ENCODE data around the gene DELE1. TPM values are rescaled to one million over a fixed set of nuclear protein-coding genes. Genes with fewer than 3 reads are reported as not detected.
A peak's percentile ranks its signal among the peaks of the same experiment; 100 is the strongest.

The DELE1 gene
- total RNA-seq, 2 donors from 2014 or later, result 48.6 to 52.2 TPM

DNA sequence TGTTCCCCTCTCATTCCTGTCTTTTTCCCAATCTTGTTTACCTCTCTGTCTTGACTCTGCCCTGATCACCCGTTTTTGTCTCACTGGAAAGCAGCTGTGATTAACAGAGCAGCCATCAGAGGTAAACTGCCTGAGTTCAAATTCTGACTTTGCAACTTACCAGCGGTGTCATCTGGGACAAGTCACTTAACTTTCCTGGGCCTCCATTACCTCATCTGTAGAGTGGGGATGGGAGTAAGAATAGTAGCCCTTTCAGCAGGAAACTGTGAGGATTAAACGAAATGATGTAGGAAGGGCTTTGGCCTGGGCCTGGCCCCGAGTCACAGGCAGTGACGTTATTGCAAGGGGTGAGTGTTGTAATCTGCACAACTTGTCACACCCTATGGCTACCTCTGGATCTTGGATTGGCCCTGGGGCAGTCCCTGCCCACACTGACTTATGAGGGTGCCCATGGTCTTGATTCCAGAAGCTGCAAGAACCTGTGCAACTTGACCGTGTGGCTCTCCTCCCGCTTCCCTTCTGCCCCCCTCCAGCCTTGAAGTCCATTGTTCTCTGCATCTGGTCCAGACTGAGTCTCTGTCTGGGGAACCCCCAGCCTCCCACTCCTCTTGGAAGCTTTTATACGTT, 35.0 kb downstream of the DELE1 start:
- H3K27me3 Mint-ChIP-seq (ENCODE audit: low read depth), result no peaks in the 10 kb centered on the region
- no peaks in the 10 kb centered on the region for H3K36me3 Mint-ChIP-seq (ENCODE audit: insufficient read depth in 2 of 2)
- H3K27ac Mint-ChIP-seq, result peak overlapping the region; percentile 64
- DNase-seq (peak in 1 of 2 donors; percentile 22), ATAC-seq (replicated peaks in 1 of 2) (peak in 1 of 2 donors; percentile 72)
- no peaks in the 10 kb centered on the region for H3K9me3 Mint-ChIP-seq
- H3K4me1 Mint-ChIP-seq (ENCODE audit: low read depth), result peaks cover 42% of the 10 kb centered on the region
- H3K4me3 Mint-ChIP-seq, result peak overlapping the region; percentile 23 to 71

GRCh38 chr5:141960018-141960417, 36.3 kb downstream of the DELE1 start:
- Mint-ChIP-seq H3K4me1 (ENCODE audit: low read depth) (peaks cover 42% of the 10 kb centered on the region), H3K9me3 (no peaks in the 10 kb centered on the region), H3K4me3 (no peak overlapping the region), H3K27me3 (ENCODE audit: low read depth) (no peaks in the 10 kb centered on the region), H3K27ac (no peak overlapping the region), H3K36me3 (ENCODE audit: insufficient read depth in 2 of 2) (no peaks in the 10 kb centered on the region)
- peak; percentile 31 to 41 for DNase-seq
- ATAC-seq (replicated peaks in 1 of 2), result peak in 1 of 2 donors; percentile 38

DNA sequence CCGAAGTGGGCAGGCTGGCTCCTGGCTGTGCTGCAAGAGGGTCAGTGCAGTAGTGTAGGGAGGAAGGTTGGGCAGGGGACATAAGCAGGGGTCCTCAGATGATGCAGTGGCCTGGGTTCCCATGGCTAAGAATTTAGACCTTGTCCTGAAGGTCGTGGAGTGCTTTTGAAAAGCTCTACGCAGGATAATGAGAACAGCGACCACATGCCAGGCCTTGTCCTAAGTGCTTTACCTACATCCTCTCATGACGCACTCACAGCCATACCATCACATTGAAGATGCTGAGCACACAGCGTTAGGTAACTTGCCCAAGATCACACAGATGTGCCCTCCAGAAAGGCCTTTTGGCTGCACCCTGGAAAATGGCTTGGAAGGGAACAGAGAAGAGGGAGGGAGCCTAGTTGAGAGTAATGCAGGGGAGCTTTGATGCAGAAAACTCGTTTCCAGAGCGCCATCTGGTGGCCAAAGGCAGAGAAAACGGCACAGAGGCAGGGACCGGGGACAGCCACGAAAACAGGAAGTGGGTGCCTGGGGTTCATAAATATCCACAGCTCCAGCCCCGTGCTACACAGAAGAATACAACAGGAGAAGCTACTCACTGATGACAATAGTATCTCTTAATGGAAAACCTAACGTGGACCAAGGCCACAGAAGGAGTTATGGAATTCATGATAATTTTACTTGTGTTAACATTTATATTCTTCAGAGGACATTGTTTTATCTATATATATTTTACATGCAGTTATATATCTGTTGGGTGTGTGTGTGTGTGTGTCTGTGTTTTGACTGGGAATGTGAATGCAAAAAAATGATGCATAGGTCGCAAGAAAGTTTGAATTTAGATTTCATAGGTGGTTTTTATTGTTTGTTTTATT, 37.0 kb downstream of the DELE1 start:
- Mint-ChIP-seq H3K4me1 (ENCODE audit: low read depth) (peaks cover 42% of the 10 kb centered on the region), H3K9me3 (no peaks in the 10 kb centered on the region), H3K4me3 (peak overlapping the region; percentile 62 to 64), H3K27ac (peak overlapping the region; percentile 73), H3K36me3 (ENCODE audit: insufficient read depth in 2 of 2) (no peaks in the 10 kb centered on the region), H3K27me3 (ENCODE audit: low read depth) (no peaks in the 10 kb centered on the region)
- ATAC-seq (replicated peaks in 1 of 2) (peak; percentile 88 to 94), DNase-seq (peak; percentile 88 to 90)

GRCh38 chr5:141961466-141961865, 37.8 kb downstream of the DELE1 start:
- Mint-ChIP-seq H3K9me3 (no peaks in the 10 kb centered on the region), H3K36me3 (ENCODE audit: insufficient read depth in 2 of 2) (no peaks in the 10 kb centered on the region), H3K4me3 (no peak overlapping the region), H3K27ac (peak overlapping the region; percentile 73), H3K4me1 (ENCODE audit: low read depth) (peaks cover 42% of the 10 kb centered on the region), H3K27me3 (ENCODE audit: low read depth) (no peaks in the 10 kb centered on the region)
- ATAC-seq (replicated peaks in 1 of 2) (no peak), DNase-seq (no peak)

GRCh38 chr5:141963701-141964100, 40.0 kb downstream of the DELE1 start:
- Mint-ChIP-seq H3K4me3 (no peak overlapping the region), H3K4me1 (ENCODE audit: low read depth) (peaks cover 36% of the 10 kb centered on the region), H3K27me3 (ENCODE audit: low read depth) (no peaks in the 10 kb centered on the region), H3K27ac (no peak overlapping the region), H3K36me3 (ENCODE audit: insufficient read depth in 2 of 2) (no peaks in the 10 kb centered on the region), H3K9me3 (no peaks in the 10 kb centered on the region)
- DNase-seq (no peak), ATAC-seq (replicated peaks in 1 of 2) (no peak)

DNA sequence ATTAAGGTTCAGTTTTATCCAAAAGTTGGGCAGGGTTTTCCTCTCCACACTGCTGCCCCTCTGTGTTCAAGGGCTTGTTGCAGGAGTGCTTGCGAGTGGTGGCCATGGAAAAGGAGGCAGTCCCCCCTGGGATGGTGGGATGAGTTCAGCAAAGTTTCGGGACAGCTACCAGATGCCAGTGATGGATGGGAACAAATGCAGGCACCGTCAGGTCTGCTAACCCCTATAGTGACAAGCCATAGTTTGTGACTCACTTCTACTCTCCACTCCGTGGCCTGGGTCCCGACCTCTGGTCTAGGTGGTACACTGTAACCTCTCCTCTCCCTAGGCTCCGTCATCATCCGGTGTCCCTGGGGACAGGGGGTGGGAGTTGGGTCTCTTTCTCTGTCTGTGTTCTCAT, 41.4 kb downstream of the DELE1 start:
- Mint-ChIP-seq H3K27ac (no peak overlapping the region), H3K4me1 (ENCODE audit: low read depth) (peaks cover 31% of the 10 kb centered on the region), H3K27me3 (ENCODE audit: low read depth) (no peaks in the 10 kb centered on the region), H3K9me3 (no peaks in the 10 kb centered on the region), H3K4me3 (no peak overlapping the region), H3K36me3 (ENCODE audit: insufficient read depth in 2 of 2) (peaks cover 3% of the 10 kb centered on the region in 2 donors)
- ATAC-seq (replicated peaks in 1 of 2) (no peak), DNase-seq (no peak)

- DNase-seq (no peak), ATAC-seq (replicated peaks in 1 of 2) (no peak)
- Mint-ChIP-seq H3K9me3 (no peaks in the 10 kb centered on the region), H3K4me1 (ENCODE audit: low read depth) (peaks cover 24% of the 10 kb centered on the region), H3K27me3 (ENCODE audit: low read depth) (no peaks in the 10 kb centered on the region), H3K27ac (no peak overlapping the region), H3K36me3 (ENCODE audit: insufficient read depth in 2 of 2) (peaks cover 3 to 5% of the 10 kb centered on the region in 2 donors), H3K4me3 (no peak overlapping the region)
Measured at GRCh38 chr5:141966275-141966962, 42.7 kb downstream of the DELE1 start.

- no peak overlapping the region for H3K27ac Mint-ChIP-seq
- H3K36me3 Mint-ChIP-seq (ENCODE audit: insufficient read depth in 2 of 2), result peaks cover 3 to 8% of the 10 kb centered on the region in 2 donors
- no peak overlapping the region for H3K4me3 Mint-ChIP-seq
- DNase-seq (no peak), ATAC-seq (replicated peaks in 1 of 2) (no peak)
- peaks cover 23% of the 10 kb centered on the region for H3K4me1 Mint-ChIP-seq (ENCODE audit: low read depth)
- H3K27me3 Mint-ChIP-seq (ENCODE audit: low read depth), result no peaks in the 10 kb centered on the region
- H3K9me3 Mint-ChIP-seq, result no peaks in the 10 kb centered on the region
Measured at GRCh38 chr5:141966963-141967333, 43.3 kb downstream of the DELE1 start.

- Mint-ChIP-seq H3K27me3 (ENCODE audit: low read depth) (no peaks in the 10 kb centered on the region), H3K36me3 (ENCODE audit: insufficient read depth in 2 of 2) (peaks cover 6 to 14% of the 10 kb centered on the region in 2 donors), H3K4me3 (peak within 1 kb of the TSS; percentile 95 to 96), H3K4me1 (ENCODE audit: low read depth) (peaks cover 32% of the 10 kb centered on the region), H3K27ac (peak within 1 kb of the TSS; percentile 95), H3K9me3 (no peaks in the 10 kb centered on the region)
- DNase-seq, result peak; percentile 96
- peak; percentile 98 for ATAC-seq (replicated peaks in 1 of 2)
Measured at GRCh38 chr5:141968914-141969608, 45.4 kb downstream of the DELE1 start, which contains the start of gene RNF14. RNF14 (plus strand) TSS chr5:141969105; CDS start chr5:141973589, 4,484 bp downstream.

GRCh38 chr5:141969783-141970771, 46.4 kb downstream of the DELE1 start:
- Mint-ChIP-seq H3K9me3 (no peaks in the 10 kb centered on the region), H3K4me3 (peak overlapping the region; percentile 95 to 96), H3K27ac (peak overlapping the region; percentile 95), H3K27me3 (ENCODE audit: low read depth) (no peaks in the 10 kb centered on the region), H3K4me1 (ENCODE audit: low read depth) (peaks cover 43% of the 10 kb centered on the region), H3K36me3 (ENCODE audit: insufficient read depth in 2 of 2) (peaks cover 8 to 16% of the 10 kb centered on the region in 2 donors)
- DNase-seq (peak in 1 of 2 donors; percentile 16), ATAC-seq (replicated peaks in 1 of 2) (no peak)

GRCh38 chr5:141973871-141974595, 50.4 kb downstream of the DELE1 start:
- Mint-ChIP-seq H3K36me3 (ENCODE audit: insufficient read depth in 2 of 2) (peaks cover 10 to 21% of the 10 kb centered on the region in 2 donors), H3K4me3 (peak overlapping the region in 1 of 2 donors; percentile 27), H3K9me3 (no peaks in the 10 kb centered on the region), H3K4me1 (ENCODE audit: low read depth) (peaks cover 37% of the 10 kb centered on the region), H3K27me3 (ENCODE audit: low read depth) (no peaks in the 10 kb centered on the region), H3K27ac (peak overlapping the region; percentile 51)
- ATAC-seq (replicated peaks in 1 of 2) (no peak), DNase-seq (no peak)

Measured in activated T-cell treated with anti-CD3 and anti-CD28 coated beads, Interleukin-2, amount 50 U/mL, for 72 hours (primary cell).